IMR-90 (cell line): ENCODE data around the gene LSM8. TPM values are rescaled to one million over a fixed set of nuclear protein-coding genes. Genes with fewer than 3 reads are reported as not detected.

Source experiments
- ATAC-seq: fragments of 200-7000 bp; cut with Tn5 transposase; 2 replicates; pipeline ENCODE4 v1.9.1; 2020; ENCODE audit warnings: low read depth, mild to moderate bottlenecking, moderate library complexity
- BruUV-seq: library from RNA; stranded (reverse); fragments of 400-500 nt; replicated peaks from 2 replicates; lab custom pipeline; 2021; lab: Mats Ljungman, UMichigan
- CTCF ChIA-PET: fragments of 300-600 bp; formaldehyde crosslinking; extraction: SDS; loops from one replicate; lab custom pipeline; 2021; ENCODE audit warnings: antibody characterized with exemption; lab: Yijun Ruan, JAX
- POLR2A ChIA-PET: fragments of 300-600 bp; sonication (Branson Sonifier 250); formaldehyde crosslinking; loops from one replicate; lab custom pipeline; 2022; ENCODE audit warnings: antibody characterized with exemption; ENCODE audit not compliant: unreplicated experiment; lab: Charles Lee
- DNase-seq: peaks from one replicate; pipeline ENCODE4 v3.0.0; 2013
- H2AFZ ChIP-seq: replicated peaks from 2 replicates; pipeline ENCODE3; 2013; ENCODE audit warnings: low read length, mild to moderate bottlenecking; ENCODE audit not compliant: poor library complexity
- H2AK5ac ChIP-seq: 2 replicates; pipeline ENCODE4 v1.6.1; 2013; ENCODE audit warnings: low read depth, low read length, inconsistent platforms
- H2AK9ac ChIP-seq: replicated peaks from 2 replicates; pipeline ENCODE3; 2013; ENCODE audit warnings: mild to moderate bottlenecking, low read depth, low read length, moderate library complexity; ENCODE audit not compliant: poor library complexity
- H2BK120ac ChIP-seq: 2 replicates; pipeline ENCODE4 v1.6.1; 2013; ENCODE audit warnings: low read depth, low read length, inconsistent platforms
- H2BK15ac ChIP-seq: 3 replicates; pipeline ENCODE4 v1.6.1; 2013; ENCODE audit warnings: low read depth, low read length, inconsistent platforms
- H2BK20ac ChIP-seq: 2 replicates; pipeline ENCODE4 v1.6.1; 2013; ENCODE audit warnings: low read depth, mild to moderate bottlenecking, inconsistent platforms, low read length, moderate library complexity
- H2BK5ac ChIP-seq: 2 replicates; pipeline ENCODE4 v1.6.1; 2013; ENCODE audit warnings: mild to moderate bottlenecking, low read depth, low read length, inconsistent platforms; ENCODE audit not compliant: poor library complexity, severe bottlenecking
- H3K14ac ChIP-seq: replicated peaks from 2 replicates; pipeline ENCODE4 v1.6.1; 2013; ENCODE audit warnings: low read depth, low read length, inconsistent platforms
- H3K18ac ChIP-seq: 2 replicates; pipeline ENCODE4 v1.6.1; 2013; ENCODE audit warnings: low read depth, low read length, control low read depth
- H3K23ac ChIP-seq: 2 replicates; pipeline ENCODE4 v1.6.1; 2013; ENCODE audit warnings: low read depth, low read length, inconsistent platforms
- H3K27ac ChIP-seq: 2 replicates; pipeline ENCODE4 v1.5.1; 2013; ENCODE audit warnings: mild to moderate bottlenecking, control low read depth, low read length; ENCODE audit not compliant: insufficient read depth
- H3K27me3 ChIP-seq: 2 replicates; pipeline ENCODE4 v1.6.1; 2013; ENCODE audit warnings: low read length; ENCODE audit not compliant: control insufficient read depth, insufficient read depth
- H3K36me3 ChIP-seq: 2 replicates; pipeline ENCODE4 v1.6.1; 2013; ENCODE audit warnings: low read length, mixed read lengths; ENCODE audit not compliant: control insufficient read depth, insufficient read depth
- H3K4ac ChIP-seq: 2 replicates; pipeline ENCODE4 v1.6.1; 2013; ENCODE audit warnings: low read depth, low read length, inconsistent platforms
- H3K4me1 ChIP-seq: 2 replicates; pipeline ENCODE4 v1.6.1; 2013; ENCODE audit warnings: low read length, mixed read lengths; ENCODE audit not compliant: control insufficient read depth, insufficient read depth
- H3K4me2 ChIP-seq: 2 replicates; pipeline ENCODE4 v1.6.1; 2013; ENCODE audit warnings: low read depth, mild to moderate bottlenecking, control low read depth, low read length, moderate library complexity
- H3K4me3 ChIP-seq: 2 replicates; pipeline ENCODE4 v1.5.1; 2013; ENCODE audit warnings: low read depth, mild to moderate bottlenecking, control low read depth, low read length, moderate library complexity; ENCODE audit not compliant: insufficient read depth
- H3K56ac ChIP-seq: 2 replicates; pipeline ENCODE4 v1.6.1; 2013; ENCODE audit warnings: low read length, inconsistent platforms; ENCODE audit not compliant: insufficient read depth; ENCODE audit errors: extremely low read depth
- H3K79me1 ChIP-seq, 2 experiments: 2 replicates each; pipeline ENCODE4 v1.6.1; 2013; ENCODE audit warnings: low read length in 2 of 2, inconsistent platforms in 1 of 2, low read depth in 1 of 2
- H3K9ac ChIP-seq: 2 replicates; pipeline ENCODE4 v1.6.1; 2013; ENCODE audit warnings: low read depth, low read length, control low read depth
- H3K9me1 ChIP-seq: 2 replicates; pipeline ENCODE4 v1.6.1; 2013; ENCODE audit warnings: low read length, inconsistent platforms; ENCODE audit not compliant: insufficient read depth
- H3K9me3 ChIP-seq: 2 replicates; pipeline ENCODE4 v1.6.1; 2013; ENCODE audit warnings: low read length; ENCODE audit not compliant: control insufficient read depth, insufficient read depth
- H4K20me1 ChIP-seq: 2 replicates; pipeline ENCODE4 v1.6.1; 2013; ENCODE audit warnings: low read length, inconsistent platforms; ENCODE audit not compliant: insufficient read depth
- H4K5ac ChIP-seq: 2 replicates; pipeline ENCODE4 v1.6.1; 2013; ENCODE audit warnings: mild to moderate bottlenecking, low read depth, low read length, control low read depth
- H4K8ac ChIP-seq, 2 experiments: 2 replicates each; pipeline ENCODE4 v1.6.1; 2013; ENCODE audit warnings: low read depth in 2 of 2, low read length in 2 of 2, control low read depth in 1 of 2, inconsistent platforms in 1 of 2
- H4K91ac ChIP-seq: 2 replicates; pipeline ENCODE4 v1.6.1; 2013; ENCODE audit warnings: low read depth, low read length, inconsistent platforms; ENCODE audit not compliant: insufficient read depth
- BHLHE40 ChIP-seq: fragments of 150-350 bp; IDR thresholded peaks from 2 replicates; pipeline ENCODE4 v1.6.1; 2016; ENCODE audit warnings: mild to moderate bottlenecking, low read depth, low read length
- CEBPB ChIP-seq: IDR thresholded peaks from 2 replicates; pipeline ENCODE4 v1.6.1; 2012; ENCODE audit warnings: low read depth, low read length, improper control_type of control experiment
- CHD1 ChIP-seq: IDR thresholded peaks from 2 replicates; pipeline ENCODE4 v1.6.1; 2012; ENCODE audit warnings: low read depth, low read length, improper control_type of control experiment
- FOS ChIP-seq: fragments of 150-350 bp; IDR thresholded peaks from 2 replicates; pipeline ENCODE4 v1.6.1; 2016; ENCODE audit warnings: low read depth, low read length
- MAFK ChIP-seq: IDR thresholded peaks from 2 replicates; pipeline ENCODE4 v1.6.1; 2012; ENCODE audit warnings: low read depth, low read length, improper control_type of control experiment
- MAZ ChIP-seq: IDR thresholded peaks from 2 replicates; pipeline ENCODE4 v1.6.1; 2012; ENCODE audit warnings: low read depth, mild to moderate bottlenecking, low read length, improper control_type of control experiment, moderate library complexity, borderline replicate concordance
- MXI1 ChIP-seq: IDR thresholded peaks from 2 replicates; pipeline ENCODE4 v1.6.1; 2012; ENCODE audit warnings: low read depth, mild to moderate bottlenecking, low read length, moderate library complexity, borderline replicate concordance
- NFE2L2 ChIP-seq: fragments of 150-350 bp; IDR thresholded peaks from 2 replicates; pipeline ENCODE4 v1.6.1; 2016; ENCODE audit warnings: low read depth, mild to moderate bottlenecking, low read length
- POLR2A ChIP-seq: IDR thresholded peaks from 2 replicates; pipeline ENCODE4 v1.6.1; 2012; ENCODE audit warnings: mild to moderate bottlenecking, low read depth, low read length
- RAD21 ChIP-seq: IDR thresholded peaks from 2 replicates; pipeline ENCODE4 v1.6.1; 2012; ENCODE audit warnings: low read length, improper control_type of control experiment
- RCOR1 ChIP-seq: IDR thresholded peaks from 2 replicates; pipeline ENCODE4 v1.6.1; 2012; ENCODE audit warnings: mild to moderate bottlenecking, low read length, improper control_type of control experiment; ENCODE audit not compliant: insufficient replicate concordance
- RFX5 ChIP-seq: IDR thresholded peaks from 2 replicates; pipeline ENCODE4 v1.8.0; 2012; ENCODE audit warnings: low read depth, mild to moderate bottlenecking, low read length, moderate library complexity
- SMC3 ChIP-seq: fragments of 150-350 bp; IDR thresholded peaks from 2 replicates; pipeline ENCODE4 v1.6.1; 2016; ENCODE audit warnings: low read depth, mild to moderate bottlenecking, antibody characterized with exemption, low read length, moderate library complexity
- WGBS, 2 experiments: methylation state at CpG; one replicate each; pipeline versions ENCODE4 v1.1.5 to v1.1.7; 2013; ENCODE audit warnings: missing lambda C conversion rate in 2 of 2; ENCODE audit not compliant: insufficient read length in 1 of 2; ENCODE audit errors: extremely low coverage in 2 of 2; 5-methylcytosine and 5-hydroxymethylcytosine counted together
- dilution Hi-C: fragments of 300-500 bp; cut with HindIII; formaldehyde crosslinking; loops from one replicate; pipeline ENCODE4 v1.14.3; 2018; ENCODE audit warnings: low sequenced_read_pairs; ENCODE audit not compliant: unreplicated experiment
- in situ Hi-C: fragments of 300-500 bp; cut with MboI; formaldehyde crosslinking; loops from 3 replicates; pipeline ENCODE4 v1.14.3; 2019; ENCODE audit warnings: low sequenced_read_pairs, inconsistent platforms, mixed read lengths
- intact Hi-C: fragments of 100-400 bp; cut with micrococcal nuclease; formaldehyde crosslinking; loops from 2 replicates; pipeline ENCODE4 v1.10.0; 2022
- polyA plus RNA-seq, 3 experiments: library from polyadenylated mRNA; depleted of rRNA; stranded (reverse); fragments of >200 nt; gene quantifications; 2 replicates each; pipeline ENCODE4 v1.2.3, GENCODE V29; 2012; ENCODE audit warnings: low replicate concordance in 1 of 3
- total RNA-seq: library from RNA; depleted of rRNA; stranded (reverse); fragments of >200 nt; gene quantifications from 2 replicates; pipeline ENCODE4 v1.2.3, GENCODE V29; 2012
- TF ChIP-seq, protein P1 (sequence below): conservative IDR thresholded peaks from 2 replicates; pipeline ENCODE4 v1.5.1; 2012; ENCODE audit warnings: mild to moderate bottlenecking, low read depth, low read length, improper control_type of control experiment
- TF ChIP-seq, protein P2 (sequence below): fragments of 150-350 bp; IDR thresholded peaks from 2 replicates; pipeline ENCODE4 v1.6.1; 2017; ENCODE audit warnings: mild to moderate bottlenecking, antibody characterized with exemption, low read length, low read depth
- TF ChIP-seq, protein P3 (sequence below): fragments of 150-350 bp; IDR thresholded peaks from 2 replicates; pipeline ENCODE4 v1.6.1; 2016; ENCODE audit warnings: low read depth, mild to moderate bottlenecking, low read length, moderate library complexity, borderline replicate concordance

LSM8 gene
- total and polyA plus RNA-seq, 2 of the 4 experiments (the other 2 are of a cell fraction): 9.7 to 30.2 TPM

DNA sequence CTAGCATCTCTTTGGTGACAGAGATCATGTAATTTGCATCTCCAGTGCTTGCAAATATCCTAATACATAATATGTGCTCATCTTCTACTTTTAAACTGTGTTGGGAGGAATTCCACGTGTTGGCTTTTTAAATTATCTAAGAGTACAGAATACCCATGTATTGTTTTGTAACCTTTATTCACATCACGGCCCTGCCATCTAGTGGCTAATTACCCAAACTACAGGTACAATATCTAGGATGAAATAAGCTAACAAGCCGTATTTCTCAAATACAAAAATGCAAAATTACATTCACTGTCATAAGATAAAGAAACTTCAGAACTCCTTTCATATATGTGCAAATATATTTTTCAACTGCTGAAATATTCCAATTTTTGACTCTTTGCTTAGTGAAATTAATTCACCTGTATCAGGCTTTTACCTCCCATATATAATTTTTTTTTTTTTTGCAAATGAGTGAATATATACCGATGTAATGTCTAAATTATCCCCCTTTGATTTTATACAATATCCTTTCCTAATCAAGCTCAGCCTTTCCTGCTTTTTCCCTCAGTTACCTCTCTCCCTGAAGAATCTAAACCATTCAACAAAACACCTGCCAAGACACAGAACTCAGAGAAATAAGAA, 30.3 kb upstream of the LSM8 start:
- POLR2A ChIA-PET: no interaction called here
- TF ChIP-seq MAFK (no peak), FOS (no peak), RCOR1 (no peak), MAZ (no peak), MXI1 (no peak), NFE2L2 (no peak), CHD1 (no peak), POLR2A (no peak), RFX5 (no peak), RAD21 (peak; percentile 52), BHLHE40 (no peak), SMC3 (peak; percentile 22; the same call in 1 of the 2 replicates), CEBPB (no peak)
- TF ChIP-seq, protein P1, sequence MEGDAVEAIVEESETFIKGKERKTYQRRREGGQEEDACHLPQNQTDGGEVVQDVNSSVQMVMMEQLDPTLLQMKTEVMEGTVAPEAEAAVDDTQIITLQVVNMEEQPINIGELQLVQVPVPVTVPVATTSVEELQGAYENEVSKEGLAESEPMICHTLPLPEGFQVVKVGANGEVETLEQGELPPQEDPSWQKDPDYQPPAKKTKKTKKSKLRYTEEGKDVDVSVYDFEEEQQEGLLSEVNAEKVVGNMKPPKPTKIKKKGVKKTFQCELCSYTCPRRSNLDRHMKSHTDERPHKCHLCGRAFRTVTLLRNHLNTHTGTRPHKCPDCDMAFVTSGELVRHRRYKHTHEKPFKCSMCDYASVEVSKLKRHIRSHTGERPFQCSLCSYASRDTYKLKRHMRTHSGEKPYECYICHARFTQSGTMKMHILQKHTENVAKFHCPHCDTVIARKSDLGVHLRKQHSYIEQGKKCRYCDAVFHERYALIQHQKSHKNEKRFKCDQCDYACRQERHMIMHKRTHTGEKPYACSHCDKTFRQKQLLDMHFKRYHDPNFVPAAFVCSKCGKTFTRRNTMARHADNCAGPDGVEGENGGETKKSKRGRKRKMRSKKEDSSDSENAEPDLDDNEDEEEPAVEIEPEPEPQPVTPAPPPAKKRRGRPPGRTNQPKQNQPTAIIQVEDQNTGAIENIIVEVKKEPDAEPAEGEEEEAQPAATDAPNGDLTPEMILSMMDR: peak; percentile 54
- TF ChIP-seq, protein P2, sequence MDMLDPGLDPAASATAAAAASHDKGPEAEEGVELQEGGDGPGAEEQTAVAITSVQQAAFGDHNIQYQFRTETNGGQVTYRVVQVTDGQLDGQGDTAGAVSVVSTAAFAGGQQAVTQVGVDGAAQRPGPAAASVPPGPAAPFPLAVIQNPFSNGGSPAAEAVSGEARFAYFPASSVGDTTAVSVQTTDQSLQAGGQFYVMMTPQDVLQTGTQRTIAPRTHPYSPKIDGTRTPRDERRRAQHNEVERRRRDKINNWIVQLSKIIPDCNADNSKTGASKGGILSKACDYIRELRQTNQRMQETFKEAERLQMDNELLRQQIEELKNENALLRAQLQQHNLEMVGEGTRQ: no peak
- TF ChIP-seq, protein P3, sequence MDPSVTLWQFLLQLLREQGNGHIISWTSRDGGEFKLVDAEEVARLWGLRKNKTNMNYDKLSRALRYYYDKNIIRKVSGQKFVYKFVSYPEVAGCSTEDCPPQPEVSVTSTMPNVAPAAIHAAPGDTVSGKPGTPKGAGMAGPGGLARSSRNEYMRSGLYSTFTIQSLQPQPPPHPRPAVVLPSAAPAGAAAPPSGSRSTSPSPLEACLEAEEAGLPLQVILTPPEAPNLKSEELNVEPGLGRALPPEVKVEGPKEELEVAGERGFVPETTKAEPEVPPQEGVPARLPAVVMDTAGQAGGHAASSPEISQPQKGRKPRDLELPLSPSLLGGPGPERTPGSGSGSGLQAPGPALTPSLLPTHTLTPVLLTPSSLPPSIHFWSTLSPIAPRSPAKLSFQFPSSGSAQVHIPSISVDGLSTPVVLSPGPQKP: no peak
- BruUV-seq: no TSS peak
- H3K9ac ChIP-seq: no peak overlapping the region
- H2BK5ac ChIP-seq: no peak overlapping the region
- no peak overlapping the region for H3K27ac ChIP-seq
- in situ Hi-C loops: no loop called here
- no peak overlapping the region for H3K4me2 ChIP-seq
- no peaks in the 10 kb centered on the region for H4K20me1 ChIP-seq
- H3K4me3 ChIP-seq: no peak overlapping the region
- dilution Hi-C loops: no loop called here
- no peaks in the 10 kb centered on the region for H3K27me3 ChIP-seq
- H3K56ac ChIP-seq: no peak overlapping the region
- DNase-seq: peak; percentile 33
- H3K23ac ChIP-seq: no peak overlapping the region
- no peaks in the 10 kb centered on the region for H3K36me3 ChIP-seq
- CTCF ChIA-PET: interaction anchor here (0.6 to 0.9 kb wide), 2 partner anchors 438 to 1377 kb away, joined by 3 to 4 read pairs; no protein-coding TSS in a partner anchor
- H2AK5ac ChIP-seq: no peak overlapping the region
- no CpG with 5 or more reads among the region's 4 CpGs for WGBS, 2 experiments
- no peaks in the 10 kb centered on the region for H3K79me1 ChIP-seq
- no peak overlapping the region for H3K18ac ChIP-seq
- no peak overlapping the region for H3K4ac ChIP-seq
- no peaks in the 10 kb centered on the region for H3K9me1 ChIP-seq
- H2BK15ac ChIP-seq: no peak overlapping the region
- H3K4me1 ChIP-seq: no peaks in the 10 kb centered on the region; the same call in 1 of the 2 replicates
- H2AK9ac ChIP-seq: no peak overlapping the region
- intact Hi-C loops: no loop called here
- no peak overlapping the region for H2BK20ac ChIP-seq
- H3K14ac ChIP-seq: no peak overlapping the region
- H2AFZ ChIP-seq: no peak overlapping the region
- no peak overlapping the region for H4K5ac ChIP-seq
- no peaks in the 10 kb centered on the region for H3K9me3 ChIP-seq
- H4K91ac ChIP-seq: no peak overlapping the region
- no peak overlapping the region for H4K8ac ChIP-seq
- H2BK120ac ChIP-seq: no peak overlapping the region
- ATAC-seq: no peak; the same call in 1 of the 2 replicates
